Skeletal muscle cell (primary cell): Measurements from ENCODE around the gene FAM174A.

Experiments
- DNase-seq: peaks from one replicate; pipeline ENCODE4 v3.0.0-alpha.2; 2010; ENCODE audit warnings: low read depth
- H3K4me3 ChIP-seq: 2 replicates; pipeline ENCODE4 v1.5.1; 2011; ENCODE audit warnings: low read depth, mild to moderate bottlenecking, control low read depth, low read length, moderate library complexity

FAM174A gene

GRCh38 chr5:100535060-100536005 is at the start of gene FAM174A:
FAM174A (plus strand) TSS chr5:100535374; CDS start chr5:100535531, 157 bp downstream.
- DNase-seq: peak; percentile 90
- H3K4me3 ChIP-seq: peak within 1 kb of the TSS; percentile 76

GRCh38 chr5:100493996-100494395 is 41.2 kb upstream of the FAM174A start:
- H3K4me3 ChIP-seq: no peak overlapping the region
- DNase-seq: no peak

DNA sequence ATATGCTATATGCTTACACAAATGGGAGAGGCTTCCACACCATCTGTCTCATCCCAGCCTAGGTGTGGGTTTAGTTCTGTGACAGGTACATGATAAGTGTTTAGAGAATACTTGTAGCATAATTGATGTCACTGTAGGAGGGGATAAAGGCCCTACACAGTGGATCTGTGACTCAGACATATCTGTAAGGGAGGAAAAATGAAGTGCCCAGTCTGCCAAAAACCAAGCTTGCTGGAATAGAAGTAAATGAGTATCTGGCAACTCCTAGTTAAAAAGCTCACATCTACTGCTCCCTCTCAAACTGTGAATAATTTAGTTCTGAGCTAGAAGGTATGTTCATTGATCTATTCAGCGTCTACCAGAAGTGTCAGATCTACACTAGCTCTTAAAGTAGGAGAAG is 38.9 kb upstream of the FAM174A start:
- no peak overlapping the region for H3K4me3 ChIP-seq
- DNase-seq: no peak

GRCh38 chr5:100502684-100503083 is 32.5 kb upstream of the FAM174A start:
- no peak overlapping the region for H3K4me3 ChIP-seq
- no peak for DNase-seq

DNA sequence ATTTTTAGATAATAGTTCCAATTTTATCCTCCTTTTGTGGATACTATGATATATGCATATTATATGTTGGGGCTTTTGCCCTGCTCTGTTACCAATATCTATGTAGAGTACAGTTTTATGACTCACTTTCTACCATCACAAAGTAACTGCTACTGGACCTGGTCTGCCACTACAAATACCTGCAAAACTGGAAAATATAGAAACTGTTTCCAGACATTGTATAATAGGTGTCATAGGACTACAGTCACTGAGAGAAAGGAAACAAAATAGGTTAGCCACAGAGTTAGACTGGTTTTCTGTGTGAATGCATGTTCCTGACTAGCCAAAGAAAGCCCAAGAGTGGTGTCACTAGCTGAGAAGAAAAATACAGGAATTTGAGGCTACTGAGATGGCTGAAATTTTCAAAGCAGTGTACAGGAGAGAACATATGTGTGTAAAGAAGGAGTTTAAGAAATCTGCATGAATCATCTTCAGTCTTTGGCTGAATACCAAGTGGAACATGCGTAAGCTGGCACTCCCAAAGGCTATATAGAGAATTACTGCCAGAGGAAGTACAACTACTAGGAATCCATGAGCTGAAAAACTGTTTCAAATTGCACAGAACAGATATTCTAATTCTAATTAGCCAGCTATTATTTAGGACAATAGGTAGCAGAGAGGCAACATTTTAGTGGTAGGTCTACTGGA is 29.0 kb upstream of the FAM174A start:
- peak; percentile 91 for DNase-seq
- H3K4me3 ChIP-seq: no peak overlapping the region

DNA sequence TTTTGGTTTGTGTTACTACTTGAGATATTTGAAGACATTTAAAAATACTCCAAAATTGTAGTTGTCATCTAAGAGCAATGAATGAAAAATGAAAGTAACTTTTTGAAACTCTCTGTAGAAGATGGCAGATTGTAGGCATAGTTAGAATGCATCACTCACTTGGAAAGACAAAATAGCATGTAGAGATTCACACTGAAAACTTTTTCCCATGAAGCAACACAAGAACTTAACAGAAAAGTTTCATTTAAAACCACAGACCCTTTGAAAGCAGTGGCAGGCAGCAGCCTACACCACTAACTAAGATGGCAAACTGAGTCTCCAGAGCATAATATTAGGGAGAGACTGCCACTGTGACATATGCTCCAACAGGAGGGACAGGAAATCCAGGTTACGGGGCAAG is 18.9 kb upstream of the FAM174A start:
- H3K4me3 ChIP-seq: no peak overlapping the region
- DNase-seq: no peak

DNA sequence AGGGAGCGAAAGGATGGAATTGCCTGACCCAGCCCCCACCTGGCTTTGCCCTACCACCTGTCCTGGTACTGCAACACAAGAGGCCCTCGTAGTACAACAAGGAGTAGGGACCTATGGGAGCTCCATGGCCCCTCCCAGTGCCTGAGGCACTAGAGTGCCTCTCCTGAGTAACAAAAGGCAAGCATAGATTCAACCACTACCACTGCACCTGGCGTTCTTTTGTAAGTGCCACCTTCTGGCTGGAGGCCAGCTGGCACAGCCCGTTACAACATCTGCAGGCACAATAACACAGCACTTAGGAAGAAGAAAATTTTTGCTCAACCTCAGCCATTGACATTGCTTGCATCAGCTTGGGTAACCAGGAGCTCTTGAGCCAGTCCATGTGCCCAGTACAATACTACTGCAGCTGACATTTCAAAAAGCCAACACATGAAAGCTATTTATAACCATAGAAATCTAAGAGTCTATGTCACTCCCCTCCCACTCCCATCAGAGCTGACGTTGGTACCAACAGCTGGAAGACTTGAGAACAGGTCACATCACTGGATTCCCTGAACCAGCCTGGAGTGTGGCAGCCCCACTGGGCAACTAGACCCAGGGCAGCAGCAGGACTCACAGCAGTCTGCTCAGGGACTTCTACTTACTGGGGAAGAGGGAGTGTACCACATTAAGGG is 17.7 kb upstream of the FAM174A start:
- no peak for DNase-seq
- no peak overlapping the region for H3K4me3 ChIP-seq

DNA sequence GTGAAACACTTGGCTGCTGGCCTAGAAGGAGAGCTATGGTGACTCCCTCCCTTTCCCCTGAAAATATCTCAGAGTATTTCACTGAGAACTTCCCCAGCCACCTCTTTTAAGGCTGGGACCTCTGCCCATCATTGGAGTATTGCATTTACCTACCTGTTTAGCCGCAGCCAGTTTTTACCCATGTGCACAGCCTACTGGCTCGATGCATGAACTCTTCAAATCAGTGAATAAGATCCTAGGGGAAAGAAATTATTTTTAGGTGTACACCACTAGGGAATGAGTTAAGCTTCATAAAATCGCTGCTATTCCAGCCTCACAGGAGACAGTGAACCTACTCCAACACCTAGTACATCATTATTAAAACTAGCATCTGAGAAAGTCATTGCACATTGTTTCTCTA is 16.8 kb upstream of the FAM174A start:
- DNase-seq: no peak

DNA sequence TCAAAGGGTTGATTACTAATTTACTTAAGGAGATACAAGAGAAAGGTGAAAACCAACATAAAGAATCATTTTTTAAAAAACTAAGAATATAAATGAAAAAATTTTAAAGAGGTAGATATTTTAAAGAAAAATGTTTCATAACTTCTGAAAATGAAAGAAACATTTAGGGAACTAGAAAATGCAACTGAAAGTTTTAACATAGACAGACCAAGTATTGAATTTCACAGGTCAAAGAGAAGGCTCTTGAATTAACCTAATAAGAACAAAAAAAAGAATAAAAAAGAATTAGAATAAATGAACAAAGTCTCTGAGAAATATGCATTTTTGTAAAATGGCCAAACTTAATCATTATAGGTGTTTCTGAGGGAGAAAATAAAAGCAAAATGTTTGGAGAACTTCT is 16.1 kb upstream of the FAM174A start:
- H3K4me3 ChIP-seq: no peak overlapping the region
- DNase-seq: no peak

More for the DNA sequence above, 16.8 kb upstream of the FAM174A start:
- H3K4me3 ChIP-seq: no peak overlapping the region

GRCh38 chr5:100520348-100520747 is 14.8 kb upstream of the FAM174A start:
- H3K4me3 ChIP-seq: no peak overlapping the region
- DNase-seq: no peak

DNA sequence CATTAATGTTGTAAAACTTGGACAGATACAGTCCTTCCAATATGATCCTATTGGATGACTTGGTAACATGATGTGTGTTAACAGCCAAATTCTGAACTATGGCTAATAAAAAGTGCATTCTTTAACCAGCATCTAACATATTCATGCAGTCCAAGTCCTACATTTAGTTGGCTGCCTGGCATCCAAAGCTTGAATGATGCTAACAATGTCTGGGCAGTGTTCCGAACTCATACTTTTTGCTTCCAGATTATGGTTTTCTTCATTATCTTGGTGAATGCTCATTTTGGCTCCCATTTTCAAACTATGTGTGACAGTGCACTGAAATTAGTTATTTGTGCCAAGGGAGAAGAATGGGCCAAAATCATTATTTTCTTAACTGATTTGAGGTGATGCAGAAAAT is 2.8 kb downstream of the FAM174A start:
- no peak for DNase-seq
- H3K4me3 ChIP-seq: no peak overlapping the region

GRCh38 chr5:100539519-100539918 is 4.3 kb downstream of the FAM174A start:
- H3K4me3 ChIP-seq: no peak overlapping the region
- DNase-seq: no peak

DNA sequence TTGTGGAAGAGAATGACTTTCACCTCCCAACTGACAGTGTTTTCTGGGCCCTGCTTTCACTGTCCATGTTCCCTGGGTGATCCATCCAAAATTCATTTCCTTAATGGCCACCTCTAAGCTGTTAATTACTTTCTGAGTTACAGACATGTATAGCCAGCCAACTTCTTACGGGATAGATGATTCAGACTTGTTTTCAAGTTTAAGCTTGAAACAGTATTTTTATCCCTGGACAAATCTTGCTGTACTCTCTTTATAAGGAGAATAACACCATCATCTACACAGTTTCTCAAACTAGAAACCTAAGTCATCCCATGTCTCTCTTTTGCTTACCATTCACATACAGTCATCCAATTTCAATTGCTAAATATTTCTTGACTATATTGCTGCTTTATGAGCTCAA is 6.9 kb downstream of the FAM174A start:
- no peak overlapping the region for H3K4me3 ChIP-seq

DNA sequence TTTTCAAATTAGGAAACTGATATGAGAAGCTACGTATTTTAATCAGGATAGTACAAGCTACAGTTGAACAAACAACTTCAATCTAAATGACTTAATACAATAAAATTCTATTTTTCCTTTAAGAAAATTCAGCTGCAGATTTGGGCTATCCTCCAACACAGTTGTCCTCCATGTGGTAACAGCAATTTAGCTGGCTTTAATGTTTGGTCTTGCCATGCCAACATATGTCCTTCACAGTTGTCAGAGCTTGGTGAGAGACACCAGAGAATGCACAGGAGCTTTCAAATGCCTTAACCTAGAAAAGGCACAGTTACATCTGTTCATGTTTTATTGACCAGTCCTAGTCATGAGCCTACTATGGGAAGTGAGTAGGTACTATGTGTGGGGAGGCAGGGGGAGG is 10.8 kb downstream of the FAM174A start:
- DNase-seq: peak; percentile 15
- H3K4me3 ChIP-seq: no peak overlapping the region

More for the DNA sequence above, 6.9 kb downstream of the FAM174A start:
- DNase-seq: no peak

GRCh38 chr5:100550531-100551051 is 15.4 kb downstream of the FAM174A start:
- no peak for DNase-seq

DNA sequence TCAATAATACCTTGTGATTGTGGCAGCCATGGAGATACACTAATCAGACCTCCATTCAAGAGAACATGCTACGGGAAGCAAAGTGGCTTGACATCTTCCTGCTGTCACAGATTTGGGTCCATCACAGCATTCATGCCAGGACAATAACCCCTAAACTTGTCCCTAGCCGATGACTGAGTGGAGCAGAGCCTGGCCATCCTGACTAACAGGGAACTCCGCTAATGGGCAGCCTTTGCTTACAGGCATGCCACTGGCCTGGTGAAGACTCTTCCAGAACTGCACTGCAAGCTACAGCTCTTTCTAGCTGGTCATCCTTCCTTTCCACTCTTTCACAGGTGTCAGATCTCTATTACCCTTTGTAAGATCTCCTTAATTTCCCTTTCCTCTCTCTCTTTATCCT is 16.0 kb downstream of the FAM174A start:
- no peak overlapping the region for H3K4me3 ChIP-seq
- no peak for DNase-seq

More at GRCh38 chr5:100550531-100551051, 15.4 kb downstream of the FAM174A start:
- no peak overlapping the region for H3K4me3 ChIP-seq

DNA sequence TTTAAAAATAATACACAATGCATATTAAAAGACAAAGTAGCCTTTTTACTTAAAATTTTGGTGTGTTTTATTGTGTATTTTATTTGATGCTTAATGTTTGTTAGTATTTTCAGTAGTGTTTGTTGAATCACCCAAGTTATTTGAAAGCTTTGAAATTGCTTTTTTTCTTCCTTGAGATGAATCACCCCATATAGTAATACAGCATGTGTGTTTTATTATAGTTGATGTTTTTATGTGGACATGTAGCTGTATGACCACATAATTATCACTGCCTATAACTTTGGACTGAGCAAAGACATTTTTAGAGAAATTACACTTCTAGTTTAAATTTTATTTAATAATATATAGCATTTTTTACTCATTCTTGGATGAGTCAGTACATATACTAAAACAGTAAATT is 18.0 kb downstream of the FAM174A start:
- no peak for DNase-seq
- H3K4me3 ChIP-seq: no peak overlapping the region

DNA sequence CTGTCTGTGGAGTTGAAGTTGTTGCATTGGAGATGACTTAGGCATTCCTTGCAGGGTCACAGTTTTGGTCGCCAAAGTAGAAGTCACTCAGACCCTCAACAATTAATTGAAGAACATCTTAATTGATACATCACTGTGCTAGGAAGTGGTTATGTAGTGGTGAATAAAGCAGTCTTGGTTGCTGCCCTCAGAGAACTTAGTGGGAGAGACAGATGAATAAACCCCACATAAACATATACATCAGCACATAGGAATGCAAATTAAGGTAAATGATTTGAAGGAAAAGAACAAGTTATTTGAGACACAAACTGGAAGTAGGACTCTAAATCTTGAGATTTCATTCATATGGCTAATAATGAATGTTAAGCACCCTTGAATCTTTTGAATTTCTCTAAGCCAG is 25.7 kb downstream of the FAM174A start:
- DNase-seq: no peak
- H3K4me3 ChIP-seq: no peak overlapping the region

GRCh38 chr5:100562821-100563220 is 27.6 kb downstream of the FAM174A start:
- DNase-seq: no peak
- H3K4me3 ChIP-seq: no peak overlapping the region
